ENCODE data around the gene C19orf25.
A peak's percentile ranks its signal among the peaks of the same experiment; 100 is the strongest.
"Not testable (repeated sequence)": the region's sequence is repeated elsewhere in the genome, so short reads cannot be mapped to it uniquely, and the experiment has no call there.

The C19orf25 gene

DNA sequence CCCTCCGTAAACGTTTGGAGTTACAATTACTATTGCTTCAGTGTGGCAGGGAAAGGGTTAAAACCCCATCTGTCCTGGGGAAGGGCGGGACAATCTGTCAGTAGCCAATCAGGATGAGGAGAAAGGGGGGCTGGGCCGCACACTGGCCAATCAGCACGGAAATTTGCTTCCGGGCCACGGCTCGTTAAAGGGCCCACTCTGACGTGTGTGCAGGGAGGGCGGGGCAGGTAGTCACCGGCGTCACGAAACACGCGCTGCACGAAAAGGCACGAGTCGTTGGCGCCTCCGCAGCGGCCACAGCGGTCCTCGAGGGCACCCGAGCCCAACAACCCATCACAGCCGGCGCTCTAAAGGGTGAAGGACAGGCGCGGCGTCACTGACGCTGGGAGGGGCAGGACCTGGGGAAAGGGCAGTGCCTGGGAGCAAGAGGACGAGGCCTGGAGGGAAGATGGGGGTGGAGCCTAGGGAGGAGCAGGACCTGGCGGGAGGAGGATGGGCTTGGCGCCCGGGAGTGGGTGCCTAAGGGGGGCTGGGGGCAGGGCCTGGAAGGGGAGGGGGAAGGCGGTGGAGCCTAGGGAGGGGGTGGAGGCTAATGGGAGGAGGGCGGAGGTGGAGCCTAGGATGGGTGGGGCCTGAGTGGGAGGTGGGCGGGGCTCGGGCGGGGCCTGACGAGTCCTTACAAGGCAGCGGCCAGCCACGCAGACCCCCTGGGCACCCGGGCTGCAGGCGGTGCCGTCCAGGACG lies 28.9 kb upstream of the C19orf25 start:
- no peaks in the 10 kb centered on the region for H3K36me3 Mint-ChIP-seq (ENCODE audit: low read depth)

DNA sequence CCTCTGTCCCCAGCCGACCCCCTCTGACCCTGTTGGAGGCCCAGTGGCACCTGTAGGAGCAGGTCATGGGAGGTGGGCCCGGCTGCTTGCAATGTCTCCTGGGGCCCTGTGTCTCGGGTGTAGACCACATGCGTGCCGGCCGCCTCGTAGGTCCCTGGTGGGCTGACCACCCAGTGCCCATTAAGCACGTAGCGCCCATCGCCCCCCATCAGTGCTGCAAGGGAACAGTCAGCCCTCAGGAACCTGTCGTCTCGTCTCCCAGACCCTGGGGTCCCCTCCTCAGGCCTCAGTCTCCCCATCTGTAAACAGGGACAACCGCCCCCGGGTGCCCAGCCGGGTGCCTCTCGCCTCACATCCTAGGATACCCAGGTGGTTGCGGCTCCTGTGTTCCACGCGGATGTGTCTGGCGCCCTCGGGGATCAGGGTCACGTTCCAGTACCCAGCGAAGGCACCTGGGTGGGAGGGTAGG lies 28.2 kb upstream of the C19orf25 start:
- peaks cover 23% of the 10 kb centered on the region for H3K27me3 Mint-ChIP-seq (ENCODE audit: low read depth)

More for the DNA sequence above, 28.9 kb upstream of the C19orf25 start:
- H3K4me3 Mint-ChIP-seq: peak overlapping the region; percentile 86
- peak; percentile 85 for DNase-seq (ENCODE audit: low spot score)
- H3K27me3 Mint-ChIP-seq (ENCODE audit: low read depth): peaks cover 23% of the 10 kb centered on the region
- H3K27ac Mint-ChIP-seq: peak overlapping the region; percentile 89
- no peaks in the 10 kb centered on the region for H3K9me3 Mint-ChIP-seq
- peaks cover 8% of the 10 kb centered on the region for H3K4me1 Mint-ChIP-seq (ENCODE audit: low read depth)

DNA sequence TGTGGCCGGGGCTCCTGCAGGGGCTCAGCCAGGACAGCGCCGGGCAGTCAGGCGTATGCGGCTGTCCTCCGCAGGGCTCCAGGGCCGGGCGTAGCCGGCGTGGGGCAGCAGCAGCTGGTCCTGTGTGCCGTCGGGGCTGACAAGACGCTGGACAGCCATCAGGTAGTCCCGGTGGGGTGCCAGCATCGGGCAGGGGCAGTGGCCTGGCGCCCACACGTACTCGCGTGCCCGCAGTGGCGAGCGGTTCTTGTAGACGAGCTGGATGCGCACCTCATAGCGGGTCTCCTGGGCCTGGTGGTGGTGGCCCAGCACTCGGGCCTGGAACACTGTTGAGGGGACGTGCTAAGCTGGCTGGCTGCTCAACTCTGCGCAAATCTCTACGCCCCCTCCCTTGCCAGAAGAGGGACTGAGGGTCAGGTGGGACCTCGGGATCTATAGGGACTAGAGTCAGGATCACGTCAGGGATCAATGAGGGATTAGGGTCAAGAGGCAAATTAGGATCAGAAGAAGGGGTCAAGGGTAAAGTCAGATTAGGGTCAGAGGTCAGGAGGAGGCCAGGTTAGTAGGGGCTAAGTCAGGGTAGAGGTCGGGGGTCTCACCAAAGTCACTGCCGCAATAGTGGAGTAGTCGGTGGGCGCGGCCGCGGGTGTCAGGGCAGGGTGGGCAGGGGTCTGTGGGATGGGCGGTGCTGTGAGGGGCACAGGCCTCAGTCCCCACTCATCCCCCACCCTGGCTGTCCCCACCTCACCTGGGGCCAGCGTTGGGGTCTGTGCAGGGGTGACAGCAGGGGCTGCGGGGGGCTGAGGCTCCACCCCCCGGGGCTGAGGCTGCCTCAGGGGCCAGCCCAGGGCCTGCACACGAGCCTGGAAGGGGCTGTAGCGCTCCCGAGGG lies 27.2 kb upstream of the C19orf25 start:
- Mint-ChIP-seq H3K27ac (no peak overlapping the region), H3K9me3 (no peaks in the 10 kb centered on the region), H3K4me1 (ENCODE audit: low read depth) (peaks cover 10% of the 10 kb centered on the region), H3K4me3 (no peak overlapping the region), H3K36me3 (ENCODE audit: low read depth) (no peaks in the 10 kb centered on the region), H3K27me3 (ENCODE audit: low read depth) (peaks cover 23% of the 10 kb centered on the region)
- no peak for DNase-seq (ENCODE audit: low spot score)

More for the DNA sequence above, 28.2 kb upstream of the C19orf25 start:
- H3K27ac Mint-ChIP-seq: no peak overlapping the region
- no peak overlapping the region for H3K4me3 Mint-ChIP-seq
- peaks cover 10% of the 10 kb centered on the region for H3K4me1 Mint-ChIP-seq (ENCODE audit: low read depth)
- H3K36me3 Mint-ChIP-seq (ENCODE audit: low read depth): no peaks in the 10 kb centered on the region
- no peak for DNase-seq (ENCODE audit: low spot score)
- no peaks in the 10 kb centered on the region for H3K9me3 Mint-ChIP-seq

DNA sequence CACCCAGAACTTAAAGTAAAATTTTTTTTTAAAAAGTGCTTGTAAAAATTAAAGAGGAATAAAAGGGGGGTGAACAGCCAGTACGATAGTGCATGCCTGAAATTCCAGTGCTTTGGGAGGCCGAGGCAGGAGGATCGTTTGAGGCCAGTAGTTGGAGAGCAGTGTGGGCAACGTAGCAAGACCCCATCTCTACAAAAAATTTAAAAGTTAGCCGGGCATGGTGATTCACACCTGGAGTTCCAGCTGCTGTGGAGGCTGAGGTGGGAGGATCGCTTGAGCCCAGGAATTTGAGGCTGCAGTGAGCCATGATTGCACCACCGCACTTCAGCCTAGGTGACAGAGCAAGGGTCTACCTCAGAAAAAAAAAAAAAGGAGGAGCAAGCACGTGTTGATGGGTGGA lies 26.0 kb upstream of the C19orf25 start:
- Mint-ChIP-seq H3K4me1 (ENCODE audit: low read depth) (peaks cover 8% of the 10 kb centered on the region), H3K27ac (no peak overlapping the region), H3K27me3 (ENCODE audit: low read depth) (peaks cover 18% of the 10 kb centered on the region), H3K9me3 (no peaks in the 10 kb centered on the region), H3K36me3 (ENCODE audit: low read depth) (no peaks in the 10 kb centered on the region), H3K4me3 (no peak overlapping the region)
- DNase-seq (ENCODE audit: low spot score): no peak

DNA sequence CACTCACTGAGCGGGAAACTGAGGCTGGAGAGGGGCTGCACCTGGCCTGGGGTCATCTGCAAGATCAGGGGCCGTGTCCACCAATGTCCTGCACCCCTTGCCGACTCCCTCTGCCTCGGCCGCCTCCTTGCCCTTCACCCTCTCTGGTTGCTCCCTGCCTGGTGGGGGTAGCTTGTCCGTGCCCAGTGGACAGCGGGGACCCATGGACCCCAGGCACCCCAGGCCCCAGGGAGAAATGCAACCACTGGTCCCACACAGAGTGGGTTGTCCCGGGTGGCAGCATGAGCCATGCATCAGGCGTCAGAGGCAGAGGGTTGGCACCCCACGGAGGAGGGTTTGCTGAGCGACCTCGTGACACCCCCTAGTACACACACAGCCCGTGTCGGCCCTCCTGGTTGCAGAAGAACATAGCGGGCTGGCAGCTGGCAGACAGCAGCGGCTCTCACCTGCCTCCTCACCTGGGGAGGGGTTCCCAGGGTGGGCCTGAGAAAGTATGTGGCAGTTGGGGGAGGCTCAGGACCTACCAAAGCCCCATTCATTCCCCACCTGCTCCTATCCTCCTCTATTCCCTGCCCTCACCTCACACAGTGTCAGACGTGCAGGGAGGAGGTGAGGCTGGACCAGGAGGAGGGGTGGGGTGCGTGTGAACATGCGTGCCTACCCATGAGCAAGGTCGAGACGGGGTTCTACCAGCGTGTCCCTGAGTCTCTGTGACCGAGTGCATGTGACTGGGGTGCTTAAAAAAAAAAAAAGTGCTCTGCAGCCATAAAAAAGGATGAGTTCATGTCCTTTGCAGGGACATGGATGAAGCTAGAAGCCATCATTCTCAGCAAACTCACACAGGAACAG lies 25.1 kb upstream of the C19orf25 start:
- Mint-ChIP-seq H3K9me3 (no peaks in the 10 kb centered on the region), H3K27ac (no peak overlapping the region), H3K4me3 (no peak overlapping the region), H3K4me1 (ENCODE audit: low read depth) (peaks cover 8% of the 10 kb centered on the region), H3K27me3 (ENCODE audit: low read depth) (peaks cover 13% of the 10 kb centered on the region), H3K36me3 (ENCODE audit: low read depth) (no peaks in the 10 kb centered on the region)
- no peak for DNase-seq (ENCODE audit: low spot score)

DNA sequence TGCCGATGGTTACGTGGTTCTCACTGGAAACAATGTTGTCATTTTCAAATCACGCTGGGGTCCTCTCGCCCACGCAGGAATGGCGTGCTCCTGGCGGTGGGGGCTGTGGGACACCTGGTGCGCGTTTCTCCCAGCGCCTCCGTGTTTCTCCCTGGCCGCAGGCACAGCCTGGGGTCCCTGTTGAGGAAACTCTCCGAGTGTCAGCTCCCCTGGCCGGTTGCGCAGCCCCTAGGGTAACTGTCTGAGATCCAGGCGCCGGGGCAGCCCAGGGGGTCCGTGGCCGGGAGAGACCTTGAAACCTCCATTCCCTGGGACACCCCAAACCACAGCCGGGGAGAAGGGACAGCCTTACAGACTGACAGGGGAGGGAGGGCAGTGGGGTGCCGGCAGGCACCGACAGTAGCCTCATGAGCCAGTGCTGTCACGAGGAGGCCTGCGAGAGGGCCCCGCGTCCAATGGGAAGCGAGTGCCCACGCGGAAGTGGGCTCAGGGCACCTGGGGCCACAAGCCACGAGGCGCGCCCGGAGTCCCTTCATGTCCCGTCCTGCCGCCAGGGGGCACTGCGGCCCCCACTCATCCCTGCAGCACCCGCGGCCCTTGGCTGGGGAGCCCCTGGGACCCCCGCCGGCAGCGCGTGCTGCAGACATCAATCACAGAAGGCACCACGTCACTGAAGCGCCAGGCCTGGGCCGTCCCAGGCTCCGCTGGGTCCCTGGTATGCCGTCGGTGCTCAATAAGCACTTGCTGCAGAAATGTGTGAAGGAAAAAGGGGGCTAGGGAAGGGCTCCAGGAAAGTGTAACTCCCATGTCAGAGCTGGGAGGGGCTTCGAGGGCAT lies 24.3 kb upstream of the C19orf25 start:
- Mint-ChIP-seq H3K36me3 (ENCODE audit: low read depth) (no peaks in the 10 kb centered on the region), H3K27me3 (ENCODE audit: low read depth) (peaks cover 10% of the 10 kb centered on the region), H3K4me1 (ENCODE audit: low read depth) (peaks cover 8% of the 10 kb centered on the region), H3K9me3 (no peaks in the 10 kb centered on the region), H3K27ac (no peak overlapping the region), H3K4me3 (no peak overlapping the region)
- DNase-seq (ENCODE audit: low spot score): peak; percentile 68

DNA sequence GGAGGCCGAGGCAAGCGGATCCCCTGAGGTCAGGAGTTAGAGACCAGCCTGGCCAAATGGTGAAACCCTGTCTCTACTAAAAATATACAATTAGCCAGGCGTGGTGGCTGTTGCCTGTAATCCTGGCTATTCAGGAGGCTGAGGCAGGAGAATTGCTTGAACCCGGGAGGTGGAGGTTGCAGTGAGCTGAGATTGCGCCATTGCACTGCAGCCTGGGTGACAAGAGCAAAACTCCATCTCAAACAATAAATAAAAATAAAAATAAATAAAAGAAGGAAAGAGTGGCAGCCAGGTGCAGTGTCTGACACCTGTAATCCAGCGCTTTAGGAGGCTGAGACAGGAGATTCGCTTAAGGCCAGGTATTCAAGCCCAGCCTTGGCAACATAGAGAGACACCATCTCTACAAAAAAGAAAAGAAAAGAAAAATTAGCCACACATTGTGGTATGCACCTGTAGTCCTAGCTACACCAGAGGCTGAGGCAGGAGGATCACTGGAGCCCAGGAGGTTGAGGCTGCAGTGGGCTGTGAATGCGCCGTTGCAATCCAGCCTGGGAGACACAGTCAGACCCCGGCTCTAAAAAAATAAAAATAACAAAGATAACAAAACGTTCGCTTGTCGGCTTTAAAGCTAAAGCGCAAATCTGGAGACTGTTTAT lies 23.5 kb upstream of the C19orf25 start:
- DNase-seq (ENCODE audit: low spot score): no peak
- no peak overlapping the region for H3K27ac Mint-ChIP-seq
- peak overlapping the region; percentile 6 for H3K4me3 Mint-ChIP-seq
- H3K27me3 Mint-ChIP-seq (ENCODE audit: low read depth): peaks cover 10% of the 10 kb centered on the region
- peaks cover 4% of the 10 kb centered on the region for H3K4me1 Mint-ChIP-seq (ENCODE audit: low read depth)
- H3K36me3 Mint-ChIP-seq (ENCODE audit: low read depth): no peaks in the 10 kb centered on the region
- H3K9me3 Mint-ChIP-seq: no peaks in the 10 kb centered on the region

DNA sequence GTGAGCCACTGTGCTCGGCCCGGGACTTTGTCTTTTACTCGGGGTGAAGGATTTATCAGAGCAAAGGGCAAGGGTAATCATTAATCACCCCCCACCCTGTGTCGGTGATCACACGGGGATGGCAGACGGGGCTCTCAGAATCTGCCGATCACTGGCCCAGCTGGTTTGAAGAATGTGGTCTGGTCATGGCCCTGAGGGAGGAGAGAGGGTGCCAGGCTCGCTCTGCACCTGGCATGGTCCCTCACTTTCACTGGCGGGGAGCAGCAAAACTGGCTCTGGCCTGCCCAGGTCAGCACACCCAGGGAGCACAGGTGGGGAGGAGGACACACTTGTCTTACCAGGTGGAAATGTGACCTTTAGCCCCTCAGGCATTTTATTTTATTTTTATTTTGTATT lies 22.2 kb upstream of the C19orf25 start:
- Mint-ChIP-seq H3K36me3 (ENCODE audit: low read depth) (no peaks in the 10 kb centered on the region), H3K4me3 (no peak overlapping the region), H3K27ac (no peak overlapping the region), H3K4me1 (ENCODE audit: low read depth) (peaks cover 2% of the 10 kb centered on the region), H3K9me3 (no peaks in the 10 kb centered on the region), H3K27me3 (ENCODE audit: low read depth) (peaks cover 10% of the 10 kb centered on the region)
- DNase-seq (ENCODE audit: low spot score): no peak

DNA sequence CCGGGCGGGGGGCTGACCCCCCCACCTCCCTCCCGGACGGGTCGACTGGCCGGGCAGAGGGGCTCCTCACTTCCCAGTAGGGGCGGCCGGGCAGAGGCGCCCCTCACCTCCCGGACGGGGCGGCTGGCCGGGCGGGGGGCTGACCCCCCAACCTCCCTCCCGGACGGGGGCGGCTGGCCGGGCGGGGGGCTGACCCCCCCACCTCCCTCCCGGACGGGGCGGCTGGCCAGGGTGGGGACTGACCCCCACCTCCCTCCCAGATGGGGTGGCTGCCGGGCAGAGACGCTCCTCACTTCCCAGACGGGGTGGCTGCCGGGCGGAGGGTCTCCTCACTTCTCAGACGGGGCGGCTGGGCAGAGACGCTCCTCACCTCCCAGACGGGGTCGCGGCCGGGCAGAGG lies 20.2 kb upstream of the C19orf25 start:
- not testable (repeated sequence) for DNase-seq (ENCODE audit: low spot score)

DNA sequence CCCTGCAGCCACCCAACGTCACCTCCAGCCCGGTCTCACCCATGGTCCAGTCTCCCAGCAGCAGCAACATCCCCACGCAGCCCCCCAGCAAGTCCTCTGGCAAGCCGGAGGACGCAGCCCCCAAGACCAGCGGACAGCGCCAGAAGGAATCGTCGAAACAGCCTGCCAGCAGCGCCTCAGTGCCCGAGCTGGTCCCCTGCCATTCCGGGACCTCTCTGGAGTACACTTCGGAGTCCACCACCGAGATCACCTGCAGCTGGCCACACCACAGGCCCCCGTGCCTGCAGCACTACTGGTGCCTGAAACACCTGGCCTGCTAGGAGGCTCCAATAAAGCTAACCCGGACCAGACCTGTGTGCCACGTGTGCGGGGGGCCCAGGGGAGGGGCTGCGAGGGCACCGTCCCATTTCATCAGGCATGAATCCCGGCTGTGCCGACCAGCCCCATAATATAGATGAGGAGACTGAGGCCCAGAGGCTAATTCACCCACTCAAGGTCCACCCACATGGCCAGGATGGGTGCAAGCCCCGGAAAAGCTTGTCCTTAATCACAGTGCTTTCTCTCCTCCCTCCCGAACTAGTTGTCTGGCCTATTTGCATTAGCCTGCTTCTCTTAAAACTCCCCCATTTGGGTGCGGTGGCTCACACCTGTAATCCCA lies 18.7 kb upstream of the C19orf25 start:
- Mint-ChIP-seq H3K27ac (no peak overlapping the region), H3K36me3 (ENCODE audit: low read depth) (no peaks in the 10 kb centered on the region), H3K9me3 (no peaks in the 10 kb centered on the region), H3K4me1 (ENCODE audit: low read depth) (peaks cover 2% of the 10 kb centered on the region), H3K4me3 (no peak overlapping the region), H3K27me3 (ENCODE audit: low read depth) (no peaks in the 10 kb centered on the region)
- no peak for DNase-seq (ENCODE audit: low spot score)

More for the DNA sequence above, 20.2 kb upstream of the C19orf25 start:
- not testable (repeated sequence) for H3K4me1 Mint-ChIP-seq (ENCODE audit: low read depth); H3K27ac Mint-ChIP-seq; H3K9me3 Mint-ChIP-seq; H3K27me3 Mint-ChIP-seq (ENCODE audit: low read depth); H3K4me3 Mint-ChIP-seq; H3K36me3 Mint-ChIP-seq (ENCODE audit: low read depth)

DNA sequence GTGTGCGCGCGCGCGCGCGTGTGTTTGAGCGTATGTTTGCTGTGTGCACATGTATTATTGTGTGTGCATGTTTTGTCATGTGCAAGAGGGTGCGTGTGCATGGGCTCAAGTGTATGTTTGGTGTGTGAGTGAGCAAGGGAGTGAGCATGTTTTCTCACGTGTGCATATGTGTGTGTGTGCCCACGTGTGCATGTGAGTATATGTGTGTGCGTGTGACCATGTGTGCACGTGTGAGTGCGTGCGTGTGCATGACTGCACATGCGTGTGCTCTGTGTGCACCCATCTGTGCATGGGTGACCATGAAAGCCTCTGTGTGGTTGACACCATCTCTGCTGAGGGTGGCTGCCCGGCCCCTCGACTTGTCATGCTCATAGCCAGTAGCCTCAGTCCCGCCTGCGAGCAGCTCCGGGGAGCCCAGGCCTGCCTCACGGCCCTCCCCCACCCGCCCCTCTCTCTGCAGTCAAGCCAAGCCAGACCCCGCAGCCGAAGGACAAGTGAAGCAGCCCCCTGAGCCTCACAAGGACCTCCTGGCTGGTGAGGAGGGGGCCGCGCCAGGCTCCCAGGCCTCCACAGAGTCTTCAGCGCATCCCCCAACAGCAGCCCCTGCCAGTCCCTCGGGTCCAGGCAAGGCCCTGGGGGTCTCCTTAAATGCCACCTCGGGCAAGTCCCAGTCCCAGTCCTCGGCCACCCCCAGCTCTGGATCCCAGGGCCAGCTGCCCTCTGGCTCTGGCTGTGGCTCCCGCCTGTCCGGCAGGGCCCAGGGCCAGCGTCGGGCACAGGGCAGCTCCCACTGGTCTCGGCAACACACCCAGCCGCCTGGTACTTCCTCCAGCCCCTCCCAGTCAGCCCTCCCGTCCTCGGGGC lies 17.9 kb upstream of the C19orf25 start:
- Mint-ChIP-seq H3K27ac (no peak overlapping the region), H3K27me3 (ENCODE audit: low read depth) (peaks cover 4% of the 10 kb centered on the region), H3K36me3 (ENCODE audit: low read depth) (no peaks in the 10 kb centered on the region), H3K4me3 (no peak overlapping the region), H3K9me3 (no peaks in the 10 kb centered on the region), H3K4me1 (ENCODE audit: low read depth) (peaks cover under 1% of the 10 kb centered on the region)
- DNase-seq (ENCODE audit: low spot score): no peak

Measured in T-helper 2 cell treated with Interferon-gamma antibody and Interleukin-4, amounts not matched to agents 5 μg/mL and 100 μg/mL, for 36 hours (primary cell).